Stomach (tissue), 19 donors: ENCODE results near the gene GHRHR. TPM values are rescaled to one million over a fixed set of nuclear protein-coding genes. Genes with fewer than 3 reads are reported as not detected.

Source experiments
- DNase-seq, 2 donors: peaks; one replicate each; pipeline versions ENCODE4 v3.0.0 to v3.0.0-alpha.2; 2013 to 2019
- H3K27ac ChIP-seq, 5 donors: fragments of 200-600 bp in 4 of 5; sonication (generic) in 4 of 5; one replicate each; pipeline ENCODE4 v1.5.1; 2013 to 2019; ENCODE audit warnings: mild to moderate bottlenecking in 1 of 5, moderate library complexity in 1 of 5
- H3K27me3 ChIP-seq, 3 donors: fragments of 200-600 bp; sonication (generic); one replicate each; pipeline ENCODE4 v1.5.1; 2017 to 2019; ENCODE audit warnings: mixed run types in 1 of 3
- H3K36me3 ChIP-seq, 4 donors: fragments of 200-600 bp; sonication (generic); 1 replicate in 3 of 4; 2 replicates in 1 of 4; pipeline ENCODE4 v1.5.1; 2016 to 2019
- H3K4me1 ChIP-seq, 4 donors: fragments of 200-600 bp; sonication (generic); one replicate each; pipeline ENCODE4 v1.5.1; 2016 to 2019
- H3K4me3 ChIP-seq, 4 donors: fragments of 200-600 bp; sonication (generic) in 3 of 4; one replicate each; pipeline ENCODE4 v1.5.1; 2016 to 2019; ENCODE audit warnings: mild to moderate bottlenecking in 1 of 4
- H3K9me3 ChIP-seq, 4 donors: fragments of 200-600 bp; sonication (generic); one replicate each; pipeline ENCODE4 v1.5.1; 2016 to 2019
- CTCF ChIP-seq, 7 experiments: fragments of 450-650 bp in 4 of 7; fragments of 200-600 bp in 3 of 7; sonication (generic) in 3 of 7; IDR thresholded peaks; one replicate each; pipeline ENCODE4 v1.5.1; 2016 to 2019; ENCODE audit warnings: antibody characterized with exemption in 7 of 7, control low read depth in 2 of 7, mild to moderate bottlenecking in 1 of 7
- EP300 ChIP-seq: sonication (generic); formaldehyde crosslinking; IDR thresholded peaks from one replicate; pipeline ENCODE4 v1.6.1; 2017; ENCODE audit warnings: antibody characterized with exemption
- POLR2A ChIP-seq, 4 donors: fragments of 450-650 bp; IDR thresholded peaks; one replicate each; pipeline ENCODE4 v1.6.1; 2016; ENCODE audit warnings: antibody characterized with exemption in 4 of 4, control low read depth in 2 of 4, mild to moderate bottlenecking in 1 of 4, moderate library complexity in 1 of 4
- POLR2AphosphoS5 ChIP-seq, 3 donors: sonication (generic); formaldehyde crosslinking; IDR thresholded peaks; one replicate each; pipeline ENCODE4 v1.6.1; 2016; ENCODE audit warnings: antibody characterized with exemption in 3 of 3
- WGBS, 5 donors: extraction: QIAGEN DNeasy Blood & Tissue Kit in 3 of 5; methylation state at CpG; one replicate each; pipeline versions ENCODE4 v1.1.5 to v1.1.7; 2013 to 2018; 5-methylcytosine and 5-hydroxymethylcytosine counted together
- intact Hi-C: fragments of 100-400 bp; cut with DNase I; formaldehyde crosslinking; loops from one replicate; pipeline ENCODE4 v1.15.1; 2023; ENCODE audit warnings: low total_unique reads
- long read RNA-seq, 10 donors: transcript quantifications; one replicate each; lab custom pipeline, GENCODE V29; 2026
- polyA plus RNA-seq, 3 donors: library from polyadenylated mRNA; stranded (reverse); fragments of 200-250 nt; gene quantifications; one replicate each; pipeline ENCODE4 v1.2.3, GENCODE V29; 2013
- total RNA-seq, 5 donors: library from RNA; depleted of rRNA; stranded (reverse); fragments of >200 nt; gene quantifications; one replicate each; pipeline versions ENCODE4 v1.1.0 to v1.2.3, GENCODE V29; 2014 to 2016
- donor health status: healthy with polysubstance abuse.
- donor health status: Bipolar disorder and iron deficiency.
- donor health status: healthy.

Gene GHRHR
- total RNA-seq = not detected
- under 1 TPM in 1 of 3 donors, not detected in 2; 0.33 TPM for polyA plus RNA-seq
- long read RNA-seq, donor 1 = 0 reads
- long read RNA-seq, donor 2 = 0 reads
- long read RNA-seq, donor 3 = 0 reads
- long read RNA-seq, donor 4 = 0 reads
- long read RNA-seq, donor 5 = 0 reads
- long read RNA-seq, donor 6 = 0 reads
- long read RNA-seq, donor 7 = 0 reads
- long read RNA-seq, donor 8 = 0 reads
- long read RNA-seq, donor 9 = 0 reads
- long read RNA-seq, donor 10 = 0 reads

GRCh38 chr7:30963842-30964241 lies at the start of gene GHRHR:
TSS of gene GHRHR (plus strand) at chr7:30963953. CDS start at chr7:30964069, 116 bp downstream.
- Histone ChIP-seq H3K27ac (no peak within 1 kb of the TSS), H3K27me3 (peaks cover 0 to 5% (median 0%) of the 10 kb centered on the region in 3 donors), H3K9me3 (no peaks in the 10 kb centered on the region), H3K4me1 (no peaks in the 10 kb centered on the region), H3K36me3 (no peaks in the 10 kb centered on the region), H3K4me3 (no peak within 1 kb of the TSS)
- intact Hi-C loops = no loop called here
- TF ChIP-seq CTCF (IDR thresholded peaks at IDR 0.05) (no peak), POLR2A (IDR thresholded peaks at IDR 0.05) (no peak), POLR2AphosphoS5 (IDR thresholded peaks at IDR 0.05) (no peak), EP300 (no peak)
- no peak for DNase-seq
- WGBS, 5 donors = 74 to 93% (median 87%) methylated on average over 8 to 11 of the region's 11 CpGs

- intact Hi-C loops = no loop called here
- H3K4me3 ChIP-seq = peak overlapping the region; percentile 34 to 46 (median 43)
- no peak for DNase-seq
Observed at GRCh38 chr7:30914596-30914995, 49.2 kb upstream of the GHRHR start.

GRCh38 chr7:30915005-30915601 lies 48.6 kb upstream of the GHRHR start:
- WGBS, 5 donors = 52 to 61% (median 57%) methylated on average over 11 of the region's 11 CpGs
- peak overlapping the region in 3 of 5 donors; percentile 46 to 82 (median 79) for H3K27ac ChIP-seq
- DNase-seq = no peak
- H3K4me3 ChIP-seq = peak overlapping the region; percentile 24 to 46 (median 38)
- intact Hi-C loops = no loop called here
- H3K4me1 ChIP-seq = peaks cover 10 to 59% (median 35%) of the 10 kb centered on the region in 4 donors
- no peaks in the 10 kb centered on the region for H3K36me3 ChIP-seq
- TF ChIP-seq CTCF (IDR thresholded peaks at IDR 0.05) (no peak), POLR2A (IDR thresholded peaks at IDR 0.05) (no peak), POLR2AphosphoS5 (IDR thresholded peaks at IDR 0.05) (no peak), EP300 (no peak)
- peaks cover 0 to 3% (median 0%) of the 10 kb centered on the region in 3 donors for H3K27me3 ChIP-seq
- H3K9me3 ChIP-seq = no peaks in the 10 kb centered on the region

More at GRCh38 chr7:30914596-30914995, 49.2 kb upstream of the GHRHR start:
- Histone ChIP-seq H3K9me3 (no peaks in the 10 kb centered on the region), H3K27ac (peak overlapping the region in 4 of 5 donors; percentile 44 to 82 (median 62)), H3K27me3 (peaks cover 0 to 3% (median 0%) of the 10 kb centered on the region in 3 donors), H3K36me3 (no peaks in the 10 kb centered on the region), H3K4me1 (peaks cover 10 to 59% (median 35%) of the 10 kb centered on the region in 4 donors)
- WGBS, 5 donors = 52 to 81% (median 70%) methylated on average over 4 of the region's 4 CpGs
- TF ChIP-seq EP300 (no peak), POLR2AphosphoS5 (IDR thresholded peaks at IDR 0.05) (no peak), POLR2A (IDR thresholded peaks at IDR 0.05) (no peak), CTCF (IDR thresholded peaks at IDR 0.05) (no peak)

GRCh38 chr7:30915751-30916150 lies 48.0 kb upstream of the GHRHR start:
- TF ChIP-seq POLR2A (IDR thresholded peaks at IDR 0.05) = no peak
- no peak for TF ChIP-seq POLR2AphosphoS5 (IDR thresholded peaks at IDR 0.05)
- TF ChIP-seq CTCF (IDR thresholded peaks at IDR 0.05) = no peak
- TF ChIP-seq EP300 = no peak
- 57 to 83% (median 63%) methylated on average over 5 to 6 of the region's 6 CpGs for WGBS, 5 donors
- no peaks in the 10 kb centered on the region for H3K36me3 ChIP-seq
- intact Hi-C loops = no loop called here
- H3K4me1 ChIP-seq = peaks cover 5 to 59% (median 35%) of the 10 kb centered on the region in 4 donors
- no peaks in the 10 kb centered on the region for H3K9me3 ChIP-seq
- DNase-seq = no peak
- peak overlapping the region in 3 of 5 donors; percentile 13 to 82 (median 79) for H3K27ac ChIP-seq
- H3K4me3 ChIP-seq = peak overlapping the region; percentile 9 to 46 (median 38)
- no peaks in the 10 kb centered on the region for H3K27me3 ChIP-seq
